GM18907 (cell line): ENCODE results near the gene SRGAP3.

Experiments used
- ATAC-seq: cut with Tn5 transposase; IDR thresholded peaks from one replicate; pipeline ENCODE4 v1.9.1; 2021; ENCODE audit warnings: mild to moderate bottlenecking, moderate library complexity; ENCODE audit not compliant: unreplicated experiment

Gene SRGAP3

GRCh38 chr3:9151240-9151639 lies 98.2 kb downstream of the SRGAP3 start:
- no peak for ATAC-seq

- no peak for ATAC-seq
Observed at GRCh38 chr3:9149566-9149965, 99.9 kb downstream of the SRGAP3 start.

GRCh38 chr3:9147896-9148266 lies 101.6 kb downstream of the SRGAP3 start:
- no peak for ATAC-seq

GRCh38 chr3:9147215-9147895 lies 102.1 kb downstream of the SRGAP3 start:
- ATAC-seq, result peak; percentile 81

- ATAC-seq, result peak; percentile 60
Observed at GRCh38 chr3:9146367-9147071, 102.9 kb downstream of the SRGAP3 start.

- ATAC-seq, result no peak
Observed at GRCh38 chr3:9143184-9143583, 106.3 kb downstream of the SRGAP3 start.

GRCh38 chr3:9142362-9142761 lies 107.1 kb downstream of the SRGAP3 start:
- ATAC-seq, result no peak

GRCh38 chr3:9141928-9142289 lies 107.5 kb downstream of the SRGAP3 start:
- no peak for ATAC-seq

- no peak for ATAC-seq
Observed at GRCh38 chr3:9139366-9139765, 110.1 kb downstream of the SRGAP3 start.

GRCh38 chr3:9137676-9138075 lies 111.8 kb downstream of the SRGAP3 start:
- no peak for ATAC-seq

GRCh38 chr3:9136746-9137465 lies 112.5 kb downstream of the SRGAP3 start:
- no peak for ATAC-seq

GRCh38 chr3:9135930-9136525 lies 113.4 kb downstream of the SRGAP3 start:
- ATAC-seq, result no peak

- no peak for ATAC-seq
Observed at GRCh38 chr3:9135526-9135925, 113.9 kb downstream of the SRGAP3 start.

GRCh38 chr3:9133656-9134055 lies 115.8 kb downstream of the SRGAP3 start:
- no peak for ATAC-seq

GRCh38 chr3:9130345-9131305 lies 118.8 kb downstream of the SRGAP3 start:
- ATAC-seq, result no peak

- ATAC-seq, result no peak
Observed at GRCh38 chr3:9129365-9129764, 120.1 kb downstream of the SRGAP3 start.

- ATAC-seq, result no peak
Observed at GRCh38 chr3:9125278-9125951, 124.0 kb downstream of the SRGAP3 start.

- ATAC-seq, result no peak
Observed at GRCh38 chr3:9124730-9125129, 124.7 kb downstream of the SRGAP3 start.

GRCh38 chr3:9123840-9124239 lies 125.6 kb downstream of the SRGAP3 start:
- no peak for ATAC-seq
